ENCODE results near the gene PIK3R5. TPM values are rescaled to one million over a fixed set of nuclear protein-coding genes. Genes with fewer than 3 reads are reported as not detected.
"Not testable (repeated sequence)": the region's sequence is repeated elsewhere in the genome, so short reads cannot be mapped to it uniquely, and the experiment has no call there.

Gene PIK3R5
- total and polyA plus RNA-seq, 12 donors, result 1.2 to 51.7 (median 17.2) TPM

- Histone ChIP-seq H3K27ac (no peak overlapping the region), H3K4me3 (no peak overlapping the region), H3K36me3 (replicated peaks in 1 of 2) (no peaks in the 10 kb centered on the region), H3K27me3 (peaks cover 18% of the 10 kb centered on the region), H3K4me1 (replicated peaks in 1 of 2) (no peaks in the 10 kb centered on the region), H3K9me3 (replicated peaks in 1 of 3) (no peaks in the 10 kb centered on the region)
- 5 to 9% (median 7%) methylated on average over 9 of the region's 9 CpGs for WGBS, 4 donors
- no peak for TF ChIP-seq POLR2A (IDR thresholded peaks at IDR 0.05)
- TF ChIP-seq, protein P1, sequence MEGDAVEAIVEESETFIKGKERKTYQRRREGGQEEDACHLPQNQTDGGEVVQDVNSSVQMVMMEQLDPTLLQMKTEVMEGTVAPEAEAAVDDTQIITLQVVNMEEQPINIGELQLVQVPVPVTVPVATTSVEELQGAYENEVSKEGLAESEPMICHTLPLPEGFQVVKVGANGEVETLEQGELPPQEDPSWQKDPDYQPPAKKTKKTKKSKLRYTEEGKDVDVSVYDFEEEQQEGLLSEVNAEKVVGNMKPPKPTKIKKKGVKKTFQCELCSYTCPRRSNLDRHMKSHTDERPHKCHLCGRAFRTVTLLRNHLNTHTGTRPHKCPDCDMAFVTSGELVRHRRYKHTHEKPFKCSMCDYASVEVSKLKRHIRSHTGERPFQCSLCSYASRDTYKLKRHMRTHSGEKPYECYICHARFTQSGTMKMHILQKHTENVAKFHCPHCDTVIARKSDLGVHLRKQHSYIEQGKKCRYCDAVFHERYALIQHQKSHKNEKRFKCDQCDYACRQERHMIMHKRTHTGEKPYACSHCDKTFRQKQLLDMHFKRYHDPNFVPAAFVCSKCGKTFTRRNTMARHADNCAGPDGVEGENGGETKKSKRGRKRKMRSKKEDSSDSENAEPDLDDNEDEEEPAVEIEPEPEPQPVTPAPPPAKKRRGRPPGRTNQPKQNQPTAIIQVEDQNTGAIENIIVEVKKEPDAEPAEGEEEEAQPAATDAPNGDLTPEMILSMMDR (IDR thresholded peaks at IDR 0.05), result peak; percentile 55 to 79 (median 74)
- peak; percentile 38 to 70 (median 61) for DNase-seq
- intact Hi-C loops (cut with DNase I), result loop anchor here (5.0 to 10.0 kb wide), 2 partner anchors 524 to 527 kb away; no protein-coding TSS in a partner anchor
Observed at GRCh38 chr17:8997994-8998628, 32.6 kb upstream of the PIK3R5 start.

- H3K4me3 ChIP-seq, result no peak overlapping the region
Observed at GRCh38 chr17:8995711-8996110, 30.2 kb upstream of the PIK3R5 start.

GRCh38 chr17:8994319-8994718, 28.8 kb upstream of the PIK3R5 start:
- no peak overlapping the region for H3K27ac ChIP-seq
- peak; percentile 52 to 73 (median 56) for DNase-seq
- H3K4me3 ChIP-seq, result no peak overlapping the region
- no peaks in the 10 kb centered on the region for H3K36me3 ChIP-seq (replicated peaks in 1 of 2)
- TF ChIP-seq, protein P1 (IDR thresholded peaks at IDR 0.05), result peak; percentile 43 to 72 (median 64)
- TF ChIP-seq POLR2A (IDR thresholded peaks at IDR 0.05), result no peak
- H3K27me3 ChIP-seq, result peaks cover 4% of the 10 kb centered on the region
- intact Hi-C loops (cut with DNase I), result loop anchor here in 1 of 2 donors (10.0 kb wide), 1 partner anchor 530 kb away; no protein-coding TSS in a partner anchor
- WGBS, 4 donors, result 50 to 71% (median 67%) methylated on average over 7 of the region's 7 CpGs
- no peaks in the 10 kb centered on the region for H3K9me3 ChIP-seq (replicated peaks in 1 of 3)
- H3K4me1 ChIP-seq (replicated peaks in 1 of 2), result no peaks in the 10 kb centered on the region

More at GRCh38 chr17:8995711-8996110, 30.2 kb upstream of the PIK3R5 start:
- Histone ChIP-seq H3K27ac (no peak overlapping the region), H3K9me3 (replicated peaks in 1 of 3) (no peaks in the 10 kb centered on the region), H3K36me3 (replicated peaks in 1 of 2) (no peaks in the 10 kb centered on the region), H3K4me1 (replicated peaks in 1 of 2) (no peaks in the 10 kb centered on the region), H3K27me3 (peaks cover 8% of the 10 kb centered on the region)
- peak in 1 of 7 donors; percentile 28 for DNase-seq
- intact Hi-C loops (cut with DNase I), result loop anchor here (5.0 to 10.0 kb wide), 2 partner anchors 527 to 529 kb away; no protein-coding TSS in a partner anchor
- 67 to 81% (median 76%) methylated on average over 7 of the region's 7 CpGs for WGBS, 4 donors
- TF ChIP-seq, protein P1 (IDR thresholded peaks at IDR 0.05), result no peak
- no peak for TF ChIP-seq POLR2A (IDR thresholded peaks at IDR 0.05)

DNA sequence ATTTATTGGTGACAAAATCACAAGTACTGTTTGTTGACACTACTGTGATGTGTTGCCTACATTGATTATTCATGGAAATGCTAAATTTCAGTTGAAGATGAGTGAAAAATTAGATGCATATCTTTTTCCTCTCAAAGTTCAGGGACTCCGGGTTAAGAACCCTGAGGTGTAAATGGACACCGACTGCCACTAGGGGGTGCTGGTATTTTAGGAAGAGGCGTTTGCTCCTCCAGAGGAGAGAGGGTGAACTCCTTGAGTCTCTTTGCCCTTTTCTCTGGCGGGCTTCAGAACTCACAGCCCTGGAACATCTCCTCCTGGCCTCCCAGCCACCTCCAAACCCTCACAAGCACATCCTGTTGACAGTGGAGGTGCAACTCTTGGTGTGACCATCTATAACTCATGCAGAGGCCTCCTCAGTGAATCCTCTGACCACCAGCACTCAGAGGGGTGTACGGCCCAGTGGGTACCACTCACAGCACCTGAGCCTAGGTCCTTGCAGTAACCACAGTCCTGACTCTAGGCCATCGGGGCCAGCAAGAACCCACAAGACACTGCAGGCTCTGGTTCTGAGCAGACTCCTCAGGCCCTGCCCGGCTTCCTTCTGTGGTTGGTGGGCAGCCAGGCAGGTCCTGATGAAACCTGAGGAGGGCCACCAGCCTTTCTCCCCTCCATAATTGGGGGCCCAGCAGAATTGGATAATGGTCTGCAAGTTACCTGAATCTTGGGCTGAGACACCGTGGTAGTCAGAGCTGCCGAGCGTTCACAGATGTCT, 26.2 kb upstream of the PIK3R5 start:
- Histone ChIP-seq H3K27ac (no peak overlapping the region), H3K27me3 (peaks cover 4% of the 10 kb centered on the region), H3K4me1 (replicated peaks in 1 of 2) (no peaks in the 10 kb centered on the region), H3K9me3 (replicated peaks in 1 of 3) (no peaks in the 10 kb centered on the region), H3K4me3 (no peak overlapping the region), H3K36me3 (replicated peaks in 1 of 2) (no peaks in the 10 kb centered on the region)
- TF ChIP-seq, protein P1 (IDR thresholded peaks at IDR 0.05), result peak; percentile 51 to 79 (median 69)
- TF ChIP-seq POLR2A (IDR thresholded peaks at IDR 0.05), result no peak
- intact Hi-C loops (cut with DNase I), result loop anchor here in 1 of 2 donors (10.0 kb wide), 1 partner anchor 533 kb away; no protein-coding TSS in a partner anchor
- DNase-seq, result peak; percentile 49 to 79 (median 60)
- 44 to 58% (median 56%) methylated on average over 7 to 10 of the region's 10 CpGs for WGBS, 4 donors

DNA sequence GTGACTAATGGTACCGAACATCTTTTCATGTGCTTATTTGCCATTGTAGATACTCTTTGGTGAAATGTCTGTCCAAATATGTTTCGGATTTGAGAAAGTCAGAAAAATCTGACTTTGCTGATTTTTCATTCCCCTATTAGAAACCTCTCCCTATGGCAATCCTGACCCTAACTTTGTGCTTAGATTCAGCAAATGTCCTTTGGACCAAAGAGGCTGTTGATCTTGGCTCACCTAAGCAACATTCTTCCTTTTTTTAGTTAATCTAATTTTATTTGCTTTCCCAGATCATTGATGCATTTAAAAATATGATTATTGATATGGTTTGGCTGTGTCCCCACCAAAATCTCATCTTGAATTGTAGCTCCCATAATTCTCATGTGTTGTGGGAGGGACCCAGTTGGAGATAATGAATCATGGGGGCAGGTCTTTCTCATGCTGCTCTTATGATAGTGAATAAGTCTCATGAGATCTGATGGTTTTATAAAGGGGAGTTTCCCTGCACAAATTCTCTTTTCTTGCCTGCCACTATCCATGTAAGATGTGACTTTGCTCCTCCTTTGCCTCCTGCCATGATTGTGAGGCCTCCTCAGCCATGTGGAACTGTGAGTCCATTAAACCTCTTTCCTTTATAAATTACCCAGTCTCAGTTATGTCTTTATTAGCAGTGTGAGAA, 22.9 kb upstream of the PIK3R5 start:
- DNase-seq; H3K36me3 ChIP-seq (replicated peaks in 1 of 2); intact Hi-C loops (cut with DNase I); H3K9me3 ChIP-seq (replicated peaks in 1 of 3); H3K27me3 ChIP-seq; H3K27ac ChIP-seq; H3K4me3 ChIP-seq; H3K4me1 ChIP-seq (replicated peaks in 1 of 2): not testable (repeated sequence)
- 32 to 94% (median 86%) methylated on average over 2 of the region's 2 CpGs for WGBS, 4 donors

All from adrenal gland (tissue), 12 donors.